Cerebellar cortex (tissue), 1 donor: Measurements from ENCODE around the gene BDKRB2.

Experiments used
- DNase-seq: peaks from one replicate; pipeline ENCODE4 v3.0.0-alpha.2; 2015; ENCODE audit warnings: low spot score

BDKRB2 gene

DNA sequence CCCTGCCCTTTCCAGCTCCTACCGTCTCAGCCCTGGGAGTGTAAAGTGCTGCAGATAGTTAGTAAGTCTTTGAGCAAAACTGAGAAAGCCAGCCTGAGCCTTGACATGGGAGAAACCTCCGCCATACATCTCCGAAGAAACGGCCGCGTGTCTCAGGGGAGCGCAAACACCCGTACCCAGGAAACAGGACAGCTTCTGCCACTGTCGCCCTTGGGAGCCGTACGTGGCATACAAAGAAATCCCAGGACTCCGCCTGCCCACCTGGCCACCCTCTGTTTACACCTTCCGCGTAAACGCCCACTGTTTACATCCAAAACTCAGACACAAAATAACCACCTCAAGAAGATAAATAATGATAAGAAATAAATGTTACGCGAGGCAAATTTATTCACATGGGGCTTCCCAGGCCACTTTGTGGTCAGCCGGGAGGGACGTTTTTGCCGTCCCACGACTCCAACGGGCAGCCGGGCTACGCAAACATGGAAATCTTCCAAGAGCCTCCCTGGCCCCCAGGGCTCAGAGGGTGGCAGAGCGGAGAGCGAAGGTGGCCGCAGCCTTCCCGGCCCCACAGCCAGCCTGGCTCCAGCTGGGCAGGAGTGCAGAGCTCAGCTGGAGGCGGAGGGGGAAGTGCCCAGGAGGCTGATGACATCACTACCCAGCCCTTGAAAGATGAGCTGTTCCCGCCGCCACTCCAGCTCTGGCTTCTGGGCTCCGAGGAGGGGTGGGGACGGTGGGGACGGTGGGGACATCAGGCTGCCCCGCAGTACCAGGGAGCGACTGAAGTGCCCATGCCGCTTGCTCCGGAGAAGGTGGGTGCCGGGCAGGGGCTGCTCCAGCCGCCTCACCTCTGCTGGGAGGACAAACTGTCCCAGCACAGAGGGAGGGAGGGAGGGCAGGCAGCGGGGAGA, at the start of gene BDKRB2:
Gene BDKRB2, plus strand, starts transcription at position 689 of the 908 bp plus-strand sequence. CDS start 32,269 bp downstream, outside the sequence.
- DNase-seq = no peak

DNA sequence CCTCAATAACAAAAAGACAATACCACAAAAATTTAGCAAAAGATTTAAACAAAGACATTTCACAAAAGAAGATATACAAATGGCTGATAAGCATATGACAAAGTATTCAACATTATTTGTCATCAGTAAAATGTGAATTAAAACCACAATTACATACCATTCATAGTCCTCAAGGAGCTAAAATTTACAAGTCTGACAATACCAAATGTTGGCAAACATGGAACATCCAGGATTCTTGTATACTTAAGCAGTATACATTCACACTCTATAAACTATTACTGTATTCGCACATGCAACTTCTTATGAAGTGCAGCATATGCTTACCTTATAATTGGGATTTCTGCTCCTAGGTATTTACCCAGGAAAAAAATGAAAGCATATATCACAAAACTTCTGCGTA, 49.7 kb upstream of the BDKRB2 start:
- DNase-seq = no peak

DNA sequence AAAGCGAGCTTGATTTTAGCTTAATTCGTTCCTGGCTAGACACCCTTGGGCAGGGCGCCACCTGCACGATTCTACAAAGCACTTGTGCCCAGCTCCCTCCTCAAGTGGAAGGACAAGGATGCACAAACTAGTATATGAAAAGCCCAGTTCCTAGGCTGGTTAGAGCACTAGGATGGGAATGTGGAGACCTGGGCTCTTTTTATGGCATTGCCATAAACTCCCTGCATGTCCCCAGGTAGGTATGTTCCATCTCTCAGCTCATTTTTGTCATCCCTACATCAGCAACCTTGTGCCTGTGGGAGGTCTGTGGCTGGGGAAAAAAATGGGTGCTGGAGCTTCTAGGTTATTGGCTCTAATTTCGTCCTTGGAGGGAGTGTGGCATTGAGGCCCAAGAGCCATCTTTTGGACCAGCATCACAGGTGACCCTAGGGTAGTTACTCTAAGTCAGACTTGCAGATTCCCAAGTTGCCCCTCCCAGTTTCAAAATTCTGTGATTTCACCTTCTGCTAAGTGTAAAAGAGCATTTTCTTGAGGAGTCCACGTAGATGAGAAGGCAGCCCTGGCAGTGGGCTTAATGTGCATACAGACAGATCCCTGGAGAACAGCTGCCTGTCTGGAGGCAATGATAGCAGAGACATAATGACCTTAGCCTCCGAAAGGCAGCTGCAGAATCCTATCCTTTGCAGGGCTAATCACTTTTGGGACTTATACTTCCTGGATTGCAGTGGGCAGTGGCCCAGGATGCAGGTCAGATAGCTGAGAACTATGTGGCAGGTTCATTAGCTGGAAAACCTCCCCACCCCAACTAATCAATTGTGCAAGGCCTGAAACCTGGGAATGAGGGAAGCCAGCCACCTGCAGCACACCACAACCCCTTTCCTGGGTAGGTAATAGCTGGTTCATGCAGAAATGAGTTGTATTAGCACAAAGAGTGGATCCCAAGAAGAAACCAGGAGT, 47.6 kb upstream of the BDKRB2 start:
- no peak for DNase-seq

DNA sequence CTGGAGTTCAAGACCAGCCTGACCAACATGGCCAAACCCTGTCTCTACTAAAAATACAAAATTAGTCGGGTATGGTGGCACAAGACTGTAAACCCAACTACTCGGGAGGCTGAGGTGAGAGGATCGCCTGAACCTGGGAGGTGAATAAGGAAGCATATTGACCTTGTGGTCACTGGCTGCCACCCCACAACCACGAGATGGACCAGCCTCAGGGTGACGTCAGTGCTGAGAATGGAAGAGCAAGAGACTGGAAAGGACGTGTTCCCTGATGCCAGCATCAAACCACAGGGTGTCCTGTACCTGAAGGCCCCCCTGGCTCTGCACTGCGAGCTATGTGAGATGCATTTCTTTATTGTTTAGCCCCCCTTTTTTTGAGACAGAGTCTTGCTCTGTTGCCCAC, 45.9 kb upstream of the BDKRB2 start:
- DNase-seq = no peak

DNA sequence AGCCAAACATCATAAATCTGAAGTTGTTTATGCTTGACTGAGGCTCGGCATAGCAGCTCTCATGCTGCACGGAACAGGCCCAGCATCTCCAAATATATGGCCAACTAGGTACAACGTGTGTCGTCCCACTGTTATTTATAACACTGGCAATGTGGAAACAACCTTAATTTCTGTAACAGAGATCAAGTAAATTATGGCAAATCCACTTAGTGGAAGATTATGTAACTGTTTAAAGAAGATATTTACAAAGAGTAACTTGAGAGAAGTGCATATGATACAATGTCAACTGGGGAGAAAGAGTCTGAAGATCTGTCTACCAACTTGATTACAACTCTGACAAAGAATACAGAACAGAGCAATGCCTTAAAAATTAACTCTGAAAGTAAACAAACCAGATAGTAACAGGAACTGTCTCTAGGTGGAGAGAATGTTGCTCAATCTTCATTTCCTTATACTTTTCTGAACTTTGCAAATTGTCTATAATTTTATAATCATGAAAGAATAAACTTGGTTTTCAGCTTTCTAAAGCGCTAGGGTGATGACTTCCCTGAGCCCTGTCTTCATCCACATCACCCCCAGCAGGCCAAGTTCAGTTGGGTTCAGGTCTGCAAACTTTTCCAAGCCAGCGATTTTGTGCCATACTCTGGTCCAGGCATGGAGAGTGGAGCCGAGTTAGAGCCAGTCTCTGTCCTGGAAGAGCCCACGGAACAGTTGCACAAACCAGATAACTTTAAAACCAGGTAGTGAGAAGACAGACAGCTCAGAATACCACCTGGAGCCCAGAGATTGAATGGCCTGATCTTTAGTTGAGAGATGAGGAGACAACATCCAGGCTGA, 44.3 kb upstream of the BDKRB2 start:
- no peak for DNase-seq

GRCh38 chr14:96160913-96161310, 43.7 kb upstream of the BDKRB2 start:
- DNase-seq = no peak

DNA sequence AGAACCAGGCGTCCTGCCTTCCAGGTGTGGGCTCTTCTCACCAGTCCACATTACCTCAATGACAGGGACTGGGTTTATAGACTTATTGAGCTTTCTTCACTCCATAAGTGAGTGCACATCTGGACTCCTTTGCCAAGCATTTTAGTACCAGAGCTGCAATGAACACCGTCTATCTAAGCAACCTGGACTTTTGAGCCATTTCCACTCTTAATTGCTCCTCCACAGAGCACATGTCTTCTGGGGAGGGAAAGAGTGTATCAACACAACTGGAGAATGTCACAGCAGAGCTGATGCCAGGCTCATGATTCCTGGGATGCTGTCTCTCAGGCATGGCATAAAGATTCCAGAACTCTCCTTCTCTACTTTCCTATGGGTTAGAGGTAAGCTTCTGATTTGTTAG, 43.0 kb upstream of the BDKRB2 start:
- no peak for DNase-seq

GRCh38 chr14:96162265-96162664, 42.4 kb upstream of the BDKRB2 start:
- no peak for DNase-seq

DNA sequence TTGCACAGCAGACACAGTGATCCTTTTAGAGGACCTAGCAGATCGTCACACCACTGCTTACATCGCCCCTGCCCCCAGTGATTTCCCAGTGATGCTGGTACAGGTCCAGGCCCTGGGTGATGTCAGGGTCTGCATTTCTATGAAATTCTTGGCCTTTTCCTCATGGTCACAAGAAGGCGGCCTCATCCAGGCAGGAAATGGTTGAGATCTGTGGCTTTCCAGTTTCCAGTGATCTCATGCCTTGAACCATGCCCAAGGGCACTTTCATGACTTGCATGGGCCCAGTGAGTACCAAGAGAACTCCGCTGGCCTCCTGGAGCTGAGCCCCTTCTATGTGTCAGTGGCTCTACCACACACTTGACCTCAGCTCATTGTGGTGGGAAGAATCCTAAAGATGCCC, 41.9 kb upstream of the BDKRB2 start:
- DNase-seq = no peak

DNA sequence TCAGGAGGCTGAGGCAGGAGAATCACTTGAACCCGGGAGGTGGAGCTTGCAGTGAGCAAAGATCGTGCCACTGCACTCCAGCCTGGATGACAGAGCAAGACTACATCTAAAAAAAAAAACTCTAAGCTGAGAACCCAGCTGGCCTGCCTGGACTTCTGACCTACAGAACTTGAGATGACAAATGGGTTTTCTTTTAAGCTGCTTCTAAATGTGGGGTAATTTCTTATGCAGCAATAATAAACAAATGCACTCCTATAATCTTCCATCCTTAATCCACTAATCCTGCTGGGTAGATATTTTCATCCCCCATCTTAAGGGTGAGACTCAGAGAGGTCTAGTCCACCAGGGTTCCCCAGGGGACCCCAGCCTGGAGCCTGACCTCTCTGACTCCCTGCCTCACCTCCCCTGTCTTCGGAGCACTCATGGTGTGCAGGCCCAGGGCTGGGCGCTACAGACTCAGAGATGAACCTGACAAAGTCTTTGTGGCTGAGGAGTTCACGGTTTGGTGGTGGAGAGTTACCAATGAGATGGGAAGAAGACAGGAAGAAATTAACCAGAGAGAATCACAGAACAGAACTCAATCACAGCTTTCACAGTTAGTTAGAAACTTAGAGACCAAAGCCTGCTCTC, 39.7 kb upstream of the BDKRB2 start:
- DNase-seq = no peak

DNA sequence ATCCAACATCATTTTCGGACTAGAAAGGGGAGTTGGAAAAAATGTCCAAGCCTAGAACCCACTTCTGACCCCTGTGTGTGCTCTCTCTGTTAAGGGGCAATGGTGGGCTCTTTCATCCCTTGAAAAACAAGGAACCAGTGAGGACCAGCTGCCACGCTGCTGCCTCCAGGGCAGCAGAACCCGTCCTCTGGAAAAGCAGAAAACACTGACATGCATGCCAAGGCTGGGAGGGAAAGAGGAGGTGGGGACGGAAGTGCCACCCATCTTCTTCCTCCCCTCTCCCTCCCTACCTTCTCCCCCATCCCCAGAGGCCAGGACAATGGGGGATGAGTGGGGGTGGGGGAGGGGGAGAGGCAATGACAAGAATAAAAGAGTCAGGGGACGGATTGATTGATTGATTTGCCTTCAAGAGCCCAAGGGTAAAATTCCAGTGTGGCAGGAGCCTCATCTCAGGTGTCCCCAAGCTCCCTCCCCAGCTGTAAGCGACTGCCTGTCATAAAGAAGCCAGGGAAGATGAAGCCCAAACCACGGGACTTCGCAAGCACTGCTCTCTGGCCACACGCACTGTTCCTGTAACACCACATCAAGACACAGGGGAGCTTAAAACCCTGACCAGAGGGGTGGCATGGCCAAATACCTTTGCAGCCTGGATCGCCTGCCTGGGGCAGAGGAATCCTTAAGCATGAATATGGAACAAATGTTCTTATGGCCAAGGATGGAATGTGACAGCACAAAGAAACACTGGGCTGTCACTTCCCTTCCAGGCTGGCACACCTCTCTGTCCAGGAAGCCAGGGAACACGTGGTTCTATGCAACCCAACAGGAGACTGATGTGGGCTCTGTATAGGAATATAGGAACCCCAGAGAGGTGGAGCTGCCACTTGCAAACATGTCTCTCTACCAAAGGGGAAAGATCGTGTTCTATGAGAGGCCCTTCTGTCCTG, 38.9 kb upstream of the BDKRB2 start:
- no peak for DNase-seq

GRCh38 chr14:96166461-96167223, 38.0 kb upstream of the BDKRB2 start:
- no peak for DNase-seq

DNA sequence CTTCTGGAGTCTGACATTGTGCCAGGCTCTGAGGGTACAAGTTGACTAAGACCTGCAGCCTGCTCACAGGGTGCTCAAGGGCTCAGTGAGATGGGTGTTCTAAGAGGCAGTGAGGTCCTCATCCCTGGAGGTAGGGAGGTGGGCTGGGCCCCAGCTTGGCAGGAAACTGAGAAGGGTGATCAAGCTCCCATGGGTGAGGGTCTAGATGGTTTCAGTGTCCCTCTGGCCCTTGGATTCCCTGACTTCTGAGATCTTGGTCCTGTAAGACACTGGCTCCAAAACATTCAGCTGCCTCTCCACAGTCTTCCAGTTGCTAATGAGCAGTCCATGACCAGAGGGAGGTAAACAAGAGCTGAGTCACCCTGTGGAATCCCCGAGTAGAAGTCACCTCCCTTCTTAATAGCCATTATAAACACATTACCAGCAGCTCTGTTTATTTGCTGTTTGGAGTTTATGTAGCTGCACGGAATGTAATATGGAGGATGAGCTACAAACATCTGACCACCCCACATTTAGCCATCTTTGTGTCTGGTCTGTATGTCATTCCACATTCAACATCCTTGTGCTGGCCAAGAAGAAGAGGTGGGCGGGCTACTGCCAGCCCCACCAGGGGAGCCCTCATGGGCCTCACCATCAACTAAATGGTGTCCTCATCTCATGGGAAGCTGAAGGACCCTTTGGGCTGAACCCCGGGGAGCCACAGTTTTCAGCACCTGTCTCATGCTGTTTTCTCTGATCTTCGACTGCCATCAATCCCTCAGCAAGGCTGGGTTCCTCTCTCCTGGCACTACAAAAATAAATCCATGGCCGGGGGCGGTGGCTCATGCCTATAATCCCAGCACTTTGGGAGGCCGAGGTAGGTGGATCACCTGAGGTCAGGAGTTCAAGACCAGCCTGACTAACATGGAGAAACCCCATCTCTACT, 37.2 kb upstream of the BDKRB2 start:
- no peak for DNase-seq

GRCh38 chr14:96168581-96168980, 36.1 kb upstream of the BDKRB2 start:
- no peak for DNase-seq

DNA sequence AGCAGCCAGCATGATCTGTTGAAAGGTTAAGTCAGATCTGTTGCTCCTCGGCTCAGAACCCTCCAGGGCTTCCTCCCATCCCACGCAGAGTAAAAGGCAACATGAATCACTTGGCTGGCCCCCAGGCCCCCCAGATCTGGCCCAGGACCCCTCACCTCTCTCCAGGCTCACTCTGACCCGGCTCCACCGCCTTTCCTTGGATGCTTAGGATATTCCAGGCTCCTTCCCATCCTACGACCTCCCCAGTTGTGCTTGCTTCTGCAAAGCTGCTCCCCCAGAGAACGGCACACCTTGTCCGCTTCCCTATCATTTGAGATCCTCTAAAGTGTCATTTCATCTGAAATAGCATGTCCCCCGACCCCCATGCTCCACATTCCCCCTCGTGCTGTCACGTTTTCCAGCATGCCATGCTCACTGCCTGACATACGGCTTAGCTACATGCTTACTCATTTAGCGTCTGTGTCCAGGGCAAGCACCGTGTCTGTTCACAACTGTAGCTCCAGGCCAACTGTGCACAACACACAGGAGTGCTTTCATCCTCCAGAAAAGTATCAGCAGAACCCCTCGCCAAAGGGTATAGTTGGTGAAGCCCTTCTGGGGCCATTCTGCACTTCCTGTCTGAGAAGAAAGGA, 33.6 kb upstream of the BDKRB2 start:
- DNase-seq = no peak

- DNase-seq = no peak
Measured at GRCh38 chr14:96173636-96174475, 30.8 kb upstream of the BDKRB2 start.

GRCh38 chr14:96176275-96176674, 28.4 kb upstream of the BDKRB2 start:
- DNase-seq = no peak
